ENCODE results near the gene C10orf105.

Gene C10orf105

GRCh38 chr10:71695502-71696476, 23.8 kb downstream of the C10orf105 start:
- H3K4me3 ChIP-seq (ENCODE audit: insufficient read length, low read depth), result no peak overlapping the region
- H3K9me3 ChIP-seq (ENCODE audit: insufficient read depth, low read length), result no peaks in the 10 kb centered on the region
- H3K36me3 ChIP-seq (ENCODE audit: insufficient read depth, insufficient read length, low read length), result no peaks in the 10 kb centered on the region
- peak overlapping the region; percentile 21 for H3K9ac ChIP-seq (ENCODE audit: insufficient read length, low read depth)
- no peaks in the 10 kb centered on the region for H3K27me3 ChIP-seq (ENCODE audit: insufficient read depth, insufficient read length)
- DNase-seq (ENCODE audit: low read depth, low spot score), result no peak
- TF ChIP-seq SUZ12 (IDR thresholded peaks at IDR 0.05; ENCODE audit: extremely low read depth, insufficient read depth, insufficient read length) (no peak), ZNF274 (IDR thresholded peaks at IDR 0.05; ENCODE audit: low read depth, low read length) (no peak), YY1 (IDR thresholded peaks at IDR 0.05; ENCODE audit: insufficient read depth, insufficient read length) (no peak)
- H3K4me1 ChIP-seq (ENCODE audit: insufficient read depth, insufficient read length), result peaks cover 10% of the 10 kb centered on the region

GRCh38 chr10:71694567-71694968, 25.0 kb downstream of the C10orf105 start:
- no peak for DNase-seq (ENCODE audit: low read depth, low spot score)
- Histone ChIP-seq H3K4me3 (ENCODE audit: insufficient read length, low read depth) (no peak overlapping the region), H3K36me3 (ENCODE audit: insufficient read depth, insufficient read length, low read length) (no peaks in the 10 kb centered on the region), H3K9me3 (ENCODE audit: insufficient read depth, low read length) (no peaks in the 10 kb centered on the region), H3K4me1 (ENCODE audit: insufficient read depth, insufficient read length) (peaks cover 12% of the 10 kb centered on the region), H3K27me3 (ENCODE audit: insufficient read depth, insufficient read length) (no peaks in the 10 kb centered on the region), H3K9ac (ENCODE audit: insufficient read length, low read depth) (no peak overlapping the region)
- TF ChIP-seq YY1 (IDR thresholded peaks at IDR 0.05; ENCODE audit: insufficient read depth, insufficient read length) (no peak), ZNF274 (IDR thresholded peaks at IDR 0.05; ENCODE audit: low read depth, low read length) (no peak), SUZ12 (IDR thresholded peaks at IDR 0.05; ENCODE audit: extremely low read depth, insufficient read depth, insufficient read length) (no peak)

GRCh38 chr10:71694039-71694501, 25.5 kb downstream of the C10orf105 start:
- TF ChIP-seq SUZ12 (IDR thresholded peaks at IDR 0.05; ENCODE audit: extremely low read depth, insufficient read depth, insufficient read length) (no peak), YY1 (IDR thresholded peaks at IDR 0.05; ENCODE audit: insufficient read depth, insufficient read length) (no peak), ZNF274 (IDR thresholded peaks at IDR 0.05; ENCODE audit: low read depth, low read length) (no peak)
- H3K9ac ChIP-seq (ENCODE audit: insufficient read length, low read depth), result no peak overlapping the region
- H3K27me3 ChIP-seq (ENCODE audit: insufficient read depth, insufficient read length), result no peaks in the 10 kb centered on the region
- no peaks in the 10 kb centered on the region for H3K9me3 ChIP-seq (ENCODE audit: insufficient read depth, low read length)
- peaks cover 12% of the 10 kb centered on the region for H3K4me1 ChIP-seq (ENCODE audit: insufficient read depth, insufficient read length)
- H3K36me3 ChIP-seq (ENCODE audit: insufficient read depth, insufficient read length, low read length), result no peaks in the 10 kb centered on the region
- no peak overlapping the region for H3K4me3 ChIP-seq (ENCODE audit: insufficient read length, low read depth)
- DNase-seq (ENCODE audit: low read depth, low spot score), result no peak

- H3K9me3 ChIP-seq (ENCODE audit: insufficient read depth, low read length), result no peaks in the 10 kb centered on the region
- TF ChIP-seq ZNF274 (IDR thresholded peaks at IDR 0.05; ENCODE audit: low read depth, low read length) (no peak), SUZ12 (IDR thresholded peaks at IDR 0.05; ENCODE audit: extremely low read depth, insufficient read depth, insufficient read length) (no peak), YY1 (IDR thresholded peaks at IDR 0.05; ENCODE audit: insufficient read depth, insufficient read length) (no peak)
- H3K4me3 ChIP-seq (ENCODE audit: insufficient read length, low read depth), result no peak overlapping the region
- H3K4me1 ChIP-seq (ENCODE audit: insufficient read depth, insufficient read length), result peaks cover 12% of the 10 kb centered on the region
- no peak overlapping the region for H3K9ac ChIP-seq (ENCODE audit: insufficient read length, low read depth)
- DNase-seq (ENCODE audit: low read depth, low spot score), result no peak
- no peaks in the 10 kb centered on the region for H3K27me3 ChIP-seq (ENCODE audit: insufficient read depth, insufficient read length)
- no peaks in the 10 kb centered on the region for H3K36me3 ChIP-seq (ENCODE audit: insufficient read depth, insufficient read length, low read length)
Measured at GRCh38 chr10:71693377-71693776, 26.2 kb downstream of the C10orf105 start.

GRCh38 chr10:71692598-71693306, 26.8 kb downstream of the C10orf105 start:
- Histone ChIP-seq H3K4me3 (ENCODE audit: insufficient read length, low read depth) (no peak overlapping the region), H3K4me1 (ENCODE audit: insufficient read depth, insufficient read length) (peaks cover 12% of the 10 kb centered on the region), H3K36me3 (ENCODE audit: insufficient read depth, insufficient read length, low read length) (no peaks in the 10 kb centered on the region), H3K9ac (ENCODE audit: insufficient read length, low read depth) (no peak overlapping the region), H3K9me3 (ENCODE audit: insufficient read depth, low read length) (no peaks in the 10 kb centered on the region), H3K27me3 (ENCODE audit: insufficient read depth, insufficient read length) (no peaks in the 10 kb centered on the region)
- no peak for DNase-seq (ENCODE audit: low read depth, low spot score)
- no peak for TF ChIP-seq ZNF274 (IDR thresholded peaks at IDR 0.05; ENCODE audit: low read depth, low read length)
- TF ChIP-seq SUZ12 (IDR thresholded peaks at IDR 0.05; ENCODE audit: extremely low read depth, insufficient read depth, insufficient read length), result no peak
- no peak for TF ChIP-seq YY1 (IDR thresholded peaks at IDR 0.05; ENCODE audit: insufficient read depth, insufficient read length)

GRCh38 chr10:71691405-71691804, 28.2 kb downstream of the C10orf105 start:
- Histone ChIP-seq H3K27me3 (ENCODE audit: insufficient read depth, insufficient read length) (no peaks in the 10 kb centered on the region), H3K9me3 (ENCODE audit: insufficient read depth, low read length) (no peaks in the 10 kb centered on the region), H3K36me3 (ENCODE audit: insufficient read depth, insufficient read length, low read length) (no peaks in the 10 kb centered on the region), H3K9ac (ENCODE audit: insufficient read length, low read depth) (no peak overlapping the region), H3K4me1 (ENCODE audit: insufficient read depth, insufficient read length) (peaks cover 11% of the 10 kb centered on the region), H3K4me3 (ENCODE audit: insufficient read length, low read depth) (no peak overlapping the region)
- no peak for DNase-seq (ENCODE audit: low read depth, low spot score)
- TF ChIP-seq ZNF274 (IDR thresholded peaks at IDR 0.05; ENCODE audit: low read depth, low read length), result no peak
